ENCODE data around the gene SETBP1. TPM values are rescaled to one million over a fixed set of nuclear protein-coding genes. Genes with fewer than 3 reads are reported as not detected.

Gene SETBP1
- total and polyA plus RNA-seq, 2 of the 8 experiments (the other 6 are each of a cell fraction or from before 2014, with no cell fraction given) = 2.0 to 6.5 TPM

DNA sequence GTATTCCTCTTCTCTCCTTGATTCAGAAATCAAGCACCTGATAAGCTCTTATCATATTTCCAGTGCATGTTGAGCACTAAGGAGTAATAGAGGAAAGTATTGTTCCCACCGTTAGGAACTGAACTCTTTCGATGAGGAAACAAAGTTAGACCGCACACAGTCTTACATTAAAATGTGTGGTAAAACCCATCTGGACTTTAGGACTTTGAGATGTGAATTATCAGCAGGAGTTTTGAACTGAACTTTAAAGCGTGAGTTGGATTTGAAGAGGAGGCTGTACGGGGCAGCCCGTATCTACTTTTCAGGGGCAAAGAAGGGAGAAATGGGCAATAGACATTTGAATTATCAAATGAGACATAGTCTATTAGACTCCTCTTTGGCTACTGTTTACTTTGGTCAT lies 134.4 kb downstream of the SETBP1 start (continued):
- TF ChIP-seq RNF2 (IDR thresholded peaks at IDR 0.05; ENCODE audit: borderline replicate concordance, low read depth, low read length, missing control alignments, poor library complexity, severe bottlenecking) = no peak
- no peak for TF ChIP-seq BCL11A (IDR thresholded peaks at IDR 0.05; ENCODE audit: low read depth in 2 of 2, low read length in 2 of 2)
- TF ChIP-seq POLR2A (IDR thresholded peaks at IDR 0.05; ENCODE audit: control extremely low read depth in 1 of 2, low read depth in 2 of 2, low read length in 2 of 2) = no peak

All from H1 (cell line).